H1 (cell line): ENCODE measurements around the gene HDAC10. TPM values are rescaled to one million over a fixed set of nuclear protein-coding genes. Genes with fewer than 3 reads are reported as not detected.

Experiments used
- ASH2L ChIP-seq: fragments of 200-600, 300-600 bp; sonication (generic); IDR thresholded peaks from one replicate; pipeline ENCODE4 v1.7.1; 2017; ENCODE audit warnings: low read length
- CREB1 ChIP-seq: IDR thresholded peaks from 2 replicates; pipeline ENCODE4 v1.6.1; 2012; ENCODE audit warnings: inconsistent platforms
- FOSL1 ChIP-seq: IDR thresholded peaks from 2 replicates; pipeline ENCODE4 v1.6.1; 2011; ENCODE audit warnings: mild to moderate bottlenecking, low read depth, low read length, moderate library complexity; ENCODE audit not compliant: insufficient read depth
- MAFK ChIP-seq: IDR thresholded peaks from 2 replicates; pipeline ENCODE4 v1.6.1; 2012; ENCODE audit warnings: low read depth, mild to moderate bottlenecking, improper control_type of control experiment, low read length
- MAX ChIP-seq: IDR thresholded peaks from 2 replicates; pipeline ENCODE4 v1.6.1; 2012; ENCODE audit warnings: inconsistent platforms
- POLR2A ChIP-seq, 2 experiments: IDR thresholded peaks; 1 replicate in 1 of 2; 2 replicates in 1 of 2; pipeline ENCODE4 v1.6.1; 2011; ENCODE audit warnings: low read depth in 2 of 2, low read length in 2 of 2, mild to moderate bottlenecking in 2 of 2; ENCODE audit errors: control extremely low read depth in 1 of 2
- RAD21 ChIP-seq, 2 experiments: IDR thresholded peaks in 1 of 2; conservative IDR thresholded peaks in 1 of 2; 2 replicates each; pipeline ENCODE4 v1.6.1; 2011; ENCODE audit warnings: low read depth in 2 of 2, low read length in 2 of 2, improper control_type of control experiment in 1 of 2, inconsistent platforms in 1 of 2, mild to moderate bottlenecking in 1 of 2, moderate library complexity in 1 of 2
- RFX5 ChIP-seq: IDR thresholded peaks from 2 replicates; pipeline ENCODE4 v1.6.1; 2011; ENCODE audit warnings: low read depth, low read length, improper control_type of control experiment, borderline replicate concordance
- SIX5 ChIP-seq: IDR thresholded peaks from 2 replicates; pipeline ENCODE4 v1.6.1; 2011; ENCODE audit warnings: mild to moderate bottlenecking, low read depth, low read length
- TAF7 ChIP-seq: optimal IDR thresholded peaks from 2 replicates; pipeline ENCODE3; 2011; ENCODE audit warnings: low read depth, mild to moderate bottlenecking, inconsistent platforms, low read length, moderate library complexity, borderline replicate concordance
- ZNF274 ChIP-seq: IDR thresholded peaks from 2 replicates; pipeline ENCODE4 v1.7.0; 2012; ENCODE audit warnings: low read length, borderline replicate concordance; ENCODE audit errors: extremely low read depth
- polyA plus RNA-seq, 7 experiments: library from polyadenylated mRNA; depleted of rRNA in 3 of 7; stranded (reverse) in 5 of 7; unstranded in 2 of 7; fragments of >200 nt in 5 of 7; fragments of 200-250 nt in 2 of 7; gene quantifications; 1 replicate in 5 of 7; 2 replicates in 1 of 7; 4 replicates in 1 of 7; pipeline versions ENCODE4 v1.2.1 to v1.2.3, GENCODE V29; 2011 to 2013; ENCODE audit warnings: missing spikeins in 2 of 7, mixed read lengths in 2 of 7
- total RNA-seq: library from RNA; stranded (reverse); fragmentation: NEBNext Ultra II Directional; extraction: Animal tissue kit (Norgen Biotek cat#: 25700); gene quantifications from 2 replicates; pipeline ENCODE4 v1.2.1, GENCODE V29; 2021
- TF ChIP-seq, protein P1 (sequence below): fragments of 300-600 bp; sonication (generic); IDR thresholded peaks from 2 replicates; pipeline ENCODE4 v1.7.1; 2012; ENCODE audit warnings: low read length, moderate library complexity, mild to moderate bottlenecking, inconsistent platforms; ENCODE audit not compliant: insufficient replicate concordance

The HDAC10 gene
- total and polyA plus RNA-seq, 2 of the 8 experiments (the other 6 are each of a cell fraction or from before 2014, with no cell fraction given) = 11.2 to 26.4 TPM

GRCh38 chr22:50276143-50276542 is 25.1 kb upstream of the HDAC10 start (continued):
- TF ChIP-seq, protein P1, sequence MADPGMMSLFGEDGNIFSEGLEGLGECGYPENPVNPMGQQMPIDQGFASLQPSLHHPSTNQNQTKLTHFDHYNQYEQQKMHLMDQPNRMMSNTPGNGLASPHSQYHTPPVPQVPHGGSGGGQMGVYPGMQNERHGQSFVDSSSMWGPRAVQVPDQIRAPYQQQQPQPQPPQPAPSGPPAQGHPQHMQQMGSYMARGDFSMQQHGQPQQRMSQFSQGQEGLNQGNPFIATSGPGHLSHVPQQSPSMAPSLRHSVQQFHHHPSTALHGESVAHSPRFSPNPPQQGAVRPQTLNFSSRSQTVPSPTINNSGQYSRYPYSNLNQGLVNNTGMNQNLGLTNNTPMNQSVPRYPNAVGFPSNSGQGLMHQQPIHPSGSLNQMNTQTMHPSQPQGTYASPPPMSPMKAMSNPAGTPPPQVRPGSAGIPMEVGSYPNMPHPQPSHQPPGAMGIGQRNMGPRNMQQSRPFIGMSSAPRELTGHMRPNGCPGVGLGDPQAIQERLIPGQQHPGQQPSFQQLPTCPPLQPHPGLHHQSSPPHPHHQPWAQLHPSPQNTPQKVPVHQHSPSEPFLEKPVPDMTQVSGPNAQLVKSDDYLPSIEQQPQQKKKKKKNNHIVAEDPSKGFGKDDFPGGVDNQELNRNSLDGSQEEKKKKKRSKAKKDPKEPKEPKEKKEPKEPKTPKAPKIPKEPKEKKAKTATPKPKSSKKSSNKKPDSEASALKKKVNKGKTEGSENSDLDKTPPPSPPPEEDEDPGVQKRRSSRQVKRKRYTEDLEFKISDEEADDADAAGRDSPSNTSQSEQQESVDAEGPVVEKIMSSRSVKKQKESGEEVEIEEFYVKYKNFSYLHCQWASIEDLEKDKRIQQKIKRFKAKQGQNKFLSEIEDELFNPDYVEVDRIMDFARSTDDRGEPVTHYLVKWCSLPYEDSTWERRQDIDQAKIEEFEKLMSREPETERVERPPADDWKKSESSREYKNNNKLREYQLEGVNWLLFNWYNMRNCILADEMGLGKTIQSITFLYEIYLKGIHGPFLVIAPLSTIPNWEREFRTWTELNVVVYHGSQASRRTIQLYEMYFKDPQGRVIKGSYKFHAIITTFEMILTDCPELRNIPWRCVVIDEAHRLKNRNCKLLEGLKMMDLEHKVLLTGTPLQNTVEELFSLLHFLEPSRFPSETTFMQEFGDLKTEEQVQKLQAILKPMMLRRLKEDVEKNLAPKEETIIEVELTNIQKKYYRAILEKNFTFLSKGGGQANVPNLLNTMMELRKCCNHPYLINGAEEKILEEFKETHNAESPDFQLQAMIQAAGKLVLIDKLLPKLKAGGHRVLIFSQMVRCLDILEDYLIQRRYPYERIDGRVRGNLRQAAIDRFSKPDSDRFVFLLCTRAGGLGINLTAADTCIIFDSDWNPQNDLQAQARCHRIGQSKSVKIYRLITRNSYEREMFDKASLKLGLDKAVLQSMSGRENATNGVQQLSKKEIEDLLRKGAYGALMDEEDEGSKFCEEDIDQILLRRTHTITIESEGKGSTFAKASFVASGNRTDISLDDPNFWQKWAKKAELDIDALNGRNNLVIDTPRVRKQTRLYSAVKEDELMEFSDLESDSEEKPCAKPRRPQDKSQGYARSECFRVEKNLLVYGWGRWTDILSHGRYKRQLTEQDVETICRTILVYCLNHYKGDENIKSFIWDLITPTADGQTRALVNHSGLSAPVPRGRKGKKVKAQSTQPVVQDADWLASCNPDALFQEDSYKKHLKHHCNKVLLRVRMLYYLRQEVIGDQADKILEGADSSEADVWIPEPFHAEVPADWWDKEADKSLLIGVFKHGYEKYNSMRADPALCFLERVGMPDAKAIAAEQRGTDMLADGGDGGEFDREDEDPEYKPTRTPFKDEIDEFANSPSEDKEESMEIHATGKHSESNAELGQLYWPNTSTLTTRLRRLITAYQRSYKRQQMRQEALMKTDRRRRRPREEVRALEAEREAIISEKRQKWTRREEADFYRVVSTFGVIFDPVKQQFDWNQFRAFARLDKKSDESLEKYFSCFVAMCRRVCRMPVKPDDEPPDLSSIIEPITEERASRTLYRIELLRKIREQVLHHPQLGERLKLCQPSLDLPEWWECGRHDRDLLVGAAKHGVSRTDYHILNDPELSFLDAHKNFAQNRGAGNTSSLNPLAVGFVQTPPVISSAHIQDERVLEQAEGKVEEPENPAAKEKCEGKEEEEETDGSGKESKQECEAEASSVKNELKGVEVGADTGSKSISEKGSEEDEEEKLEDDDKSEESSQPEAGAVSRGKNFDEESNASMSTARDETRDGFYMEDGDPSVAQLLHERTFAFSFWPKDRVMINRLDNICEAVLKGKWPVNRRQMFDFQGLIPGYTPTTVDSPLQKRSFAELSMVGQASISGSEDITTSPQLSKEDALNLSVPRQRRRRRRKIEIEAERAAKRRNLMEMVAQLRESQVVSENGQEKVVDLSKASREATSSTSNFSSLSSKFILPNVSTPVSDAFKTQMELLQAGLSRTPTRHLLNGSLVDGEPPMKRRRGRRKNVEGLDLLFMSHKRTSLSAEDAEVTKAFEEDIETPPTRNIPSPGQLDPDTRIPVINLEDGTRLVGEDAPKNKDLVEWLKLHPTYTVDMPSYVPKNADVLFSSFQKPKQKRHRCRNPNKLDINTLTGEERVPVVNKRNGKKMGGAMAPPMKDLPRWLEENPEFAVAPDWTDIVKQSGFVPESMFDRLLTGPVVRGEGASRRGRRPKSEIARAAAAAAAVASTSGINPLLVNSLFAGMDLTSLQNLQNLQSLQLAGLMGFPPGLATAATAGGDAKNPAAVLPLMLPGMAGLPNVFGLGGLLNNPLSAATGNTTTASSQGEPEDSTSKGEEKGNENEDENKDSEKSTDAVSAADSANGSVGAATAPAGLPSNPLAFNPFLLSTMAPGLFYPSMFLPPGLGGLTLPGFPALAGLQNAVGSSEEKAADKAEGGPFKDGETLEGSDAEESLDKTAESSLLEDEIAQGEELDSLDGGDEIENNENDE = no peak
- TF ChIP-seq MAFK = no peak
- TF ChIP-seq MAX = peak; percentile 40; the same call in 1 of the 2 replicates
- TF ChIP-seq RAD21 (IDR thresholded peaks at IDR 0.05 in 1 of 2, conservative IDR thresholded peaks at IDR 0.05 in 1 of 2; ENCODE audit: low read depth in 2 of 2, low read length in 2 of 2) = peak in 1 of 2 experiments; percentile 36; a peak in 3 of 4 replicates
- TF ChIP-seq POLR2A (IDR thresholded peaks at IDR 0.05; ENCODE audit: control extremely low read depth in 1 of 2, low read depth in 2 of 2, low read length in 2 of 2) = no peak
- 0 out of 2 replicates have a peak, but pooled peaks have one; percentile 31 for TF ChIP-seq CREB1
- TF ChIP-seq SIX5 = no peak
- peak; percentile 97 for TF ChIP-seq TAF7
- no peak for TF ChIP-seq RFX5
- TF ChIP-seq ZNF274 = no peak
- no peak for TF ChIP-seq FOSL1
- no peak for TF ChIP-seq ASH2L
